GM23338 (cell line): ENCODE results near the gene GLT6D1. TPM values are rescaled to one million over a fixed set of nuclear protein-coding genes. Genes with fewer than 3 reads are reported as not detected.

Experiments
- ATAC-seq: fragments of 200-7000 bp; cut with Tn5 transposase; 3 replicates; pipeline ENCODE4 v1.9.1; 2020
- DNase-seq: peaks from one replicate; pipeline ENCODE4 v3.0.0-alpha.2; 2015; ENCODE audit warnings: low spot score
- H2AFZ ChIP-seq: fragments of 200-600 bp; sonication (generic); 2 replicates; pipeline ENCODE4 v1.8.0; 2016; ENCODE audit warnings: antibody characterized with exemption, mild to moderate bottlenecking, moderate library complexity
- H3F3A ChIP-seq: fragments of 200-600 bp; sonication (generic); replicated peaks from 2 replicates; pipeline ENCODE4 v1.8.0; 2017; ENCODE audit warnings: antibody characterized with exemption, mixed run types, low read depth
- H3K27ac ChIP-seq: fragments of 200-600 bp; sonication (generic); 2 replicates; pipeline ENCODE4 v1.6.1; 2016; ENCODE audit warnings: low read depth
- H3K27me3 ChIP-seq: fragments of 200-600 bp; sonication (generic); 2 replicates; pipeline ENCODE4 v1.8.0; 2016; ENCODE audit warnings: mild to moderate bottlenecking, mixed run types, moderate library complexity; ENCODE audit not compliant: insufficient read depth
- H3K36me3 ChIP-seq: fragments of 200-600 bp; sonication (generic); 2 replicates; pipeline ENCODE4 v1.8.0; 2016; ENCODE audit warnings: mild to moderate bottlenecking; ENCODE audit not compliant: insufficient read depth
- H3K4me1 ChIP-seq: fragments of 200-600 bp; sonication (generic); 2 replicates; pipeline ENCODE4 v1.8.0; 2016; ENCODE audit warnings: mild to moderate bottlenecking, moderate library complexity; ENCODE audit not compliant: insufficient read depth
- H3K4me2 ChIP-seq: fragments of 200-600 bp; sonication (generic); 2 replicates; pipeline ENCODE4 v1.7.1; 2017; ENCODE audit warnings: mixed run types
- H3K4me3 ChIP-seq: fragments of 200-600 bp; sonication (generic); 2 replicates; pipeline ENCODE4 v1.6.1; 2016; ENCODE audit warnings: mixed run types
- H3K79me2 ChIP-seq: fragments of 200-600 bp; sonication (generic); replicated peaks from 2 replicates; pipeline ENCODE4 v1.8.0; 2017; ENCODE audit warnings: mild to moderate bottlenecking; ENCODE audit not compliant: insufficient read depth
- H3K9me2 ChIP-seq: fragments of 200-600 bp; sonication (generic); 2 replicates; pipeline ENCODE4 v1.8.0; 2017; ENCODE audit not compliant: insufficient read depth
- H4K20me1 ChIP-seq: fragments of 200-600 bp; sonication (generic); replicated peaks from 2 replicates; pipeline ENCODE4 v1.8.0; 2017; ENCODE audit warnings: mild to moderate bottlenecking; ENCODE audit not compliant: insufficient read depth
- H3K27ac Mint-ChIP-seq: 2 replicates; pipeline ENCODE4 v1.8.0; 2020; ENCODE audit warnings: inconsistent platforms, mild to moderate bottlenecking, moderate library complexity, mixed read lengths
- H3K27me3 Mint-ChIP-seq: 3 replicates; pipeline ENCODE4 v1.8.0; 2022; ENCODE audit warnings: low read depth, mild to moderate bottlenecking, moderate library complexity, mixed read lengths, inconsistent platforms; ENCODE audit not compliant: insufficient read depth, poor library complexity
- H3K36me3 Mint-ChIP-seq: 3 replicates; pipeline ENCODE4 v1.8.0; 2021; ENCODE audit warnings: low read depth, mild to moderate bottlenecking, inconsistent platforms, moderate library complexity, mixed read lengths
- H3K4me1 Mint-ChIP-seq: 3 replicates; pipeline ENCODE4 v1.8.0; 2020; ENCODE audit warnings: mild to moderate bottlenecking, inconsistent platforms, mixed read lengths
- H3K4me3 Mint-ChIP-seq: 3 replicates; pipeline ENCODE4 v1.8.0; 2021; ENCODE audit warnings: moderate library complexity, mild to moderate bottlenecking, inconsistent platforms, mixed read lengths
- H3K9me3 Mint-ChIP-seq: 3 replicates; pipeline ENCODE4 v1.8.0; 2020; ENCODE audit warnings: moderate library complexity, mild to moderate bottlenecking, inconsistent platforms, mixed read lengths
- CREB1 ChIP-seq: fragments of 250-450 bp; sonication (Bioruptor Pico); IDR thresholded peaks from 2 replicates; pipeline ENCODE4 v1.5.0; 2020; ENCODE audit warnings: low read depth, mild to moderate bottlenecking, moderate library complexity
- EZH2 ChIP-seq: fragments of 200-600 bp; sonication (generic); IDR thresholded peaks from one replicate; pipeline ENCODE4 v1.8.0; 2017; ENCODE audit warnings: antibody characterized with exemption, mild to moderate bottlenecking, low read depth; ENCODE audit not compliant: unreplicated experiment
- JUNB ChIP-seq: IDR thresholded peaks from one replicate; pipeline ENCODE4 v1.6.1; 2016; ENCODE audit warnings: antibody characterized with exemption; ENCODE audit not compliant: unreplicated experiment
- POLR2AphosphoS5 ChIP-seq: IDR thresholded peaks from 2 replicates; pipeline ENCODE4 v1.6.1; 2016; ENCODE audit warnings: antibody characterized with exemption, low read depth
- REST ChIP-seq: IDR thresholded peaks from one replicate; pipeline ENCODE4 v1.6.1; 2018; ENCODE audit warnings: antibody characterized with exemption; ENCODE audit not compliant: unreplicated experiment
- STAT1 ChIP-seq: IDR thresholded peaks from one replicate; pipeline ENCODE4 v1.6.1; 2016; ENCODE audit warnings: antibody characterized with exemption; ENCODE audit not compliant: unreplicated experiment
- ZNF114 ChIP-seq: fragments of 250-450 bp; sonication (Bioruptor Pico); IDR thresholded peaks from 2 replicates; pipeline ENCODE4 v1.5.0; 2020; ENCODE audit warnings: mild to moderate bottlenecking, moderate library complexity
- ZNF331 ChIP-seq: fragments of 250-450 bp; sonication (Bioruptor Pico); IDR thresholded peaks from 2 replicates; pipeline ENCODE4 v1.5.0; 2020; ENCODE audit warnings: low read depth, mild to moderate bottlenecking, moderate library complexity
- polyA plus RNA-seq: library from polyadenylated mRNA; unstranded; fragments of >200 nt; fragmentation: Nextera tagmentation; extraction: Ambion mirVana; gene quantifications from 2 replicates; pipeline ENCODE4 v1.2.1, GENCODE V29; 2016
- total RNA-seq: library from RNA; depleted of rRNA; stranded (reverse); fragments of >200 nt; shearing (Covaris generic); gene quantifications from 2 replicates; pipeline ENCODE4 v1.2.3, GENCODE V29; 2014
- TF ChIP-seq, protein P1 (sequence below), 2 experiments: fragments of 200-600 bp in 1 of 2; sonication (generic) in 1 of 2; conservative IDR thresholded peaks; 2 replicates each; pipeline versions ENCODE4 v1.5.1 to v1.6.1; 2016 to 2017; ENCODE audit warnings: antibody characterized with exemption in 2 of 2, low read depth in 2 of 2, mild to moderate bottlenecking in 2 of 2, moderate library complexity in 1 of 2
- TF ChIP-seq, protein P2 (sequence below): IDR thresholded peaks from 2 replicates; pipeline ENCODE4 v1.6.1; 2016; ENCODE audit warnings: antibody characterized with exemption
- TF ChIP-seq, protein P3 (sequence below): fragments of 250-450 bp; sonication (Bioruptor Pico); IDR thresholded peaks from 2 replicates; pipeline ENCODE4 v1.5.0; 2020; ENCODE audit warnings: mild to moderate bottlenecking, moderate library complexity

GLT6D1 gene
- total and polyA plus RNA-seq, 2 experiments from 2014 or later: not detected

DNA sequence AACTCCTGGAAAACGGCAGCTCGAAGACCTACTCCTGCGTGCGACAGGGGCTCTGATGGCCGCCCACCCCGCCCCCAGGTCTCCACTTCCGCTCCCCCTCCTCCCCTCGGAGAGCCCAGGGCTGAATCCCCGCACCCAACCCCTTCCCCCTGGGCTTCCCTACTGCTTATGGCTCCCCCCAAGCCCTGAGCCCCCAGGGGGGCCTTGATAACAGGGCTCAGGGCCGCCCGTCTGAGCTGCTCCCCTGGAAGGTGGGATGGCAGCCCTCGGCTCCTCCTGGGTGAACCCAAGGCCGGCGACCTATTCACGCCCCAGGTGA lies 30.4 kb downstream of the GLT6D1 start (continued):
- TF ChIP-seq, protein P1, sequence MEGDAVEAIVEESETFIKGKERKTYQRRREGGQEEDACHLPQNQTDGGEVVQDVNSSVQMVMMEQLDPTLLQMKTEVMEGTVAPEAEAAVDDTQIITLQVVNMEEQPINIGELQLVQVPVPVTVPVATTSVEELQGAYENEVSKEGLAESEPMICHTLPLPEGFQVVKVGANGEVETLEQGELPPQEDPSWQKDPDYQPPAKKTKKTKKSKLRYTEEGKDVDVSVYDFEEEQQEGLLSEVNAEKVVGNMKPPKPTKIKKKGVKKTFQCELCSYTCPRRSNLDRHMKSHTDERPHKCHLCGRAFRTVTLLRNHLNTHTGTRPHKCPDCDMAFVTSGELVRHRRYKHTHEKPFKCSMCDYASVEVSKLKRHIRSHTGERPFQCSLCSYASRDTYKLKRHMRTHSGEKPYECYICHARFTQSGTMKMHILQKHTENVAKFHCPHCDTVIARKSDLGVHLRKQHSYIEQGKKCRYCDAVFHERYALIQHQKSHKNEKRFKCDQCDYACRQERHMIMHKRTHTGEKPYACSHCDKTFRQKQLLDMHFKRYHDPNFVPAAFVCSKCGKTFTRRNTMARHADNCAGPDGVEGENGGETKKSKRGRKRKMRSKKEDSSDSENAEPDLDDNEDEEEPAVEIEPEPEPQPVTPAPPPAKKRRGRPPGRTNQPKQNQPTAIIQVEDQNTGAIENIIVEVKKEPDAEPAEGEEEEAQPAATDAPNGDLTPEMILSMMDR (conservative IDR thresholded peaks at IDR 0.05; ENCODE audit: low read depth in 2 of 2): no peak
- TF ChIP-seq CREB1 (CRISPR knock-in tag): no peak
- no peak for TF ChIP-seq ZNF114 (CRISPR knock-in tag)
- TF ChIP-seq EZH2: no peak
- TF ChIP-seq JUNB: no peak
- TF ChIP-seq, protein P2, sequence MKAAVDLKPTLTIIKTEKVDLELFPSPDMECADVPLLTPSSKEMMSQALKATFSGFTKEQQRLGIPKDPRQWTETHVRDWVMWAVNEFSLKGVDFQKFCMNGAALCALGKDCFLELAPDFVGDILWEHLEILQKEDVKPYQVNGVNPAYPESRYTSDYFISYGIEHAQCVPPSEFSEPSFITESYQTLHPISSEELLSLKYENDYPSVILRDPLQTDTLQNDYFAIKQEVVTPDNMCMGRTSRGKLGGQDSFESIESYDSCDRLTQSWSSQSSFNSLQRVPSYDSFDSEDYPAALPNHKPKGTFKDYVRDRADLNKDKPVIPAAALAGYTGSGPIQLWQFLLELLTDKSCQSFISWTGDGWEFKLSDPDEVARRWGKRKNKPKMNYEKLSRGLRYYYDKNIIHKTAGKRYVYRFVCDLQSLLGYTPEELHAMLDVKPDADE: no peak
- TF ChIP-seq ZNF331 (CRISPR knock-in tag): no peak

GRCh38 chr9:135608294-135608998 lies 30.9 kb downstream of the GLT6D1 start:
- no peak overlapping the region for H3K4me3 Mint-ChIP-seq
- peaks cover 27% of the 10 kb centered on the region for H3K9me3 Mint-ChIP-seq
- TF ChIP-seq ZNF114 (CRISPR knock-in tag): no peak
- TF ChIP-seq, protein P3, sequence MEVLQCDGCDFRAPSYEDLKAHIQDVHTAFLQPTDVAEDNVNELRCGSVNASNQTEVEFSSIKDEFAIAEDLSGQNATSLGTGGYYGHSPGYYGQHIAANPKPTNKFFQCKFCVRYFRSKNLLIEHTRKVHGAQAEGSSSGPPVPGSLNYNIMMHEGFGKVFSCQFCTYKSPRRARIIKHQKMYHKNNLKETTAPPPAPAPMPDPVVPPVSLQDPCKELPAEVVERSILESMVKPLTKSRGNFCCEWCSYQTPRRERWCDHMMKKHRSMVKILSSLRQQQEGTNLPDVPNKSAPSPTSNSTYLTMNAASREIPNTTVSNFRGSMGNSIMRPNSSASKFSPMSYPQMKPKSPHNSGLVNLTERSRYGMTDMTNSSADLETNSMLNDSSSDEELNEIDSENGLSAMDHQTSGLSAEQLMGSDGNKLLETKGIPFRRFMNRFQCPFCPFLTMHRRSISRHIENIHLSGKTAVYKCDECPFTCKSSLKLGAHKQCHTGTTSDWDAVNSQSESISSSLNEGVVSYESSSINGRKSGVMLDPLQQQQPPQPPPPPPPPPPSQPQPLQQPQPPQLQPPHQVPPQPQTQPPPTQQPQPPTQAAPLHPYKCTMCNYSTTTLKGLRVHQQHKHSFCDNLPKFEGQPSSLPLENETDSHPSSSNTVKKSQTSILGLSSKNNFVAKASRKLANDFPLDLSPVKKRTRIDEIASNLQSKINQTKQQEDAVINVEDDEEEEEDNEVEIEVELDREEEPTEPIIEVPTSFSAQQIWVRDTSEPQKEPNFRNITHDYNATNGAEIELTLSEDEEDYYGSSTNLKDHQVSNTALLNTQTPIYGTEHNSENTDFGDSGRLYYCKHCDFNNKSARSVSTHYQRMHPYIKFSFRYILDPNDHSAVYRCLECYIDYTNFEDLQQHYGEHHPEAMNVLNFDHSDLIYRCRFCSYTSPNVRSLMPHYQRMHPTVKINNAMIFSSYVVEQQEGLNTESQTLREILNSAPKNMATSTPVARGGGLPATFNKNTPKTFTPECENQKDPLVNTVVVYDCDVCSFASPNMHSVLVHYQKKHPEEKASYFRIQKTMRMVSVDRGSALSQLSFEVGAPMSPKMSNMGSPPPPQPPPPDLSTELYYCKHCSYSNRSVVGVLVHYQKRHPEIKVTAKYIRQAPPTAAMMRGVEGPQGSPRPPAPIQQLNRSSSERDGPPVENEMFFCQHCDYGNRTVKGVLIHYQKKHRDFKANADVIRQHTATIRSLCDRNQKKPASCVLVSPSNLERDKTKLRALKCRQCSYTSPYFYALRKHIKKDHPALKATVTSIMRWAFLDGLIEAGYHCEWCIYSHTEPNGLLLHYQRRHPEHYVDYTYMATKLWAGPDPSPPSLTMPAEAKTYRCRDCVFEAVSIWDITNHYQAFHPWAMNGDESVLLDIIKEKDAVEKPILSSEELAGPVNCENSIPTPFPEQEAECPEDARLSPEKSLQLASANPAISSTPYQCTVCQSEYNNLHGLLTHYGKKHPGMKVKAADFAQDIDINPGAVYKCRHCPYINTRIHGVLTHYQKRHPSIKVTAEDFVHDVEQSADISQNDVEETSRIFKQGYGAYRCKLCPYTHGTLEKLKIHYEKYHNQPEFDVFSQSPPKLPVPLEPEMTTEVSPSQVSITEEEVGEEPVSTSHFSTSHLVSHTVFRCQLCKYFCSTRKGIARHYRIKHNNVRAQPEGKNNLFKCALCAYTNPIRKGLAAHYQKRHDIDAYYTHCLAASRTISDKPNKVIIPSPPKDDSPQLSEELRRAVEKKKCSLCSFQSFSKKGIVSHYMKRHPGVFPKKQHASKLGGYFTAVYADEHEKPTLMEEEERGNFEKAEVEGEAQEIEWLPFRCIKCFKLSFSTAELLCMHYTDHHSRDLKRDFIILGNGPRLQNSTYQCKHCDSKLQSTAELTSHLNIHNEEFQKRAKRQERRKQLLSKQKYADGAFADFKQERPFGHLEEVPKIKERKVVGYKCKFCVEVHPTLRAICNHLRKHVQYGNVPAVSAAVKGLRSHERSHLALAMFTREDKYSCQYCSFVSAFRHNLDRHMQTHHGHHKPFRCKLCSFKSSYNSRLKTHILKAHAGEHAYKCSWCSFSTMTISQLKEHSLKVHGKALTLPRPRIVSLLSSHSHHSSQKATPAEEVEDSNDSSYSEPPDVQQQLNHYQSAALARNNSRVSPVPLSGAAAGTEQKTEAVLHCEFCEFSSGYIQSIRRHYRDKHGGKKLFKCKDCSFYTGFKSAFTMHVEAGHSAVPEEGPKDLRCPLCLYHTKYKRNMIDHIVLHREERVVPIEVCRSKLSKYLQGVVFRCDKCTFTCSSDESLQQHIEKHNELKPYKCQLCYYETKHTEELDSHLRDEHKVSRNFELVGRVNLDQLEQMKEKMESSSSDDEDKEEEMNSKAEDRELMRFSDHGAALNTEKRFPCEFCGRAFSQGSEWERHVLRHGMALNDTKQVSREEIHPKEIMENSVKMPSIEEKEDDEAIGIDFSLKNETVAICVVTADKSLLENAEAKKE (CRISPR knock-in tag): no peak
- TF ChIP-seq REST: no peak
- no peak for TF ChIP-seq POLR2AphosphoS5
- TF ChIP-seq STAT1: no peak
- TF ChIP-seq ZNF331 (CRISPR knock-in tag): no peak
- DNase-seq (no peak), ATAC-seq (no peak)
- Histone ChIP-seq H3K4me1 (no peaks in the 10 kb centered on the region), H3K4me3 (no peak overlapping the region), H4K20me1 (no peaks in the 10 kb centered on the region), H3K79me2 (no peaks in the 10 kb centered on the region), H3K27me3 (no peaks in the 10 kb centered on the region), H3K4me2 (no peak overlapping the region), H3F3A (no peaks in the 10 kb centered on the region), H3K36me3 (no peaks in the 10 kb centered on the region), H3K27ac (no peak overlapping the region), H3K9me2 (no peaks in the 10 kb centered on the region), H2AFZ (no peak overlapping the region)
- peaks cover 17% of the 10 kb centered on the region for H3K36me3 Mint-ChIP-seq
- H3K27ac Mint-ChIP-seq: no peak overlapping the region
- H3K4me1 Mint-ChIP-seq: peaks cover 3% of the 10 kb centered on the region
- H3K27me3 Mint-ChIP-seq: peaks cover 4% of the 10 kb centered on the region
